HG02973 (cell line): ENCODE data around the gene C17orf114.

Source experiments
- ATAC-seq: cut with Tn5 transposase; IDR thresholded peaks from one replicate; pipeline ENCODE4 v1.9.1; 2021; ENCODE audit warnings: moderate library complexity; ENCODE audit not compliant: unreplicated experiment

C17orf114 gene

DNA sequence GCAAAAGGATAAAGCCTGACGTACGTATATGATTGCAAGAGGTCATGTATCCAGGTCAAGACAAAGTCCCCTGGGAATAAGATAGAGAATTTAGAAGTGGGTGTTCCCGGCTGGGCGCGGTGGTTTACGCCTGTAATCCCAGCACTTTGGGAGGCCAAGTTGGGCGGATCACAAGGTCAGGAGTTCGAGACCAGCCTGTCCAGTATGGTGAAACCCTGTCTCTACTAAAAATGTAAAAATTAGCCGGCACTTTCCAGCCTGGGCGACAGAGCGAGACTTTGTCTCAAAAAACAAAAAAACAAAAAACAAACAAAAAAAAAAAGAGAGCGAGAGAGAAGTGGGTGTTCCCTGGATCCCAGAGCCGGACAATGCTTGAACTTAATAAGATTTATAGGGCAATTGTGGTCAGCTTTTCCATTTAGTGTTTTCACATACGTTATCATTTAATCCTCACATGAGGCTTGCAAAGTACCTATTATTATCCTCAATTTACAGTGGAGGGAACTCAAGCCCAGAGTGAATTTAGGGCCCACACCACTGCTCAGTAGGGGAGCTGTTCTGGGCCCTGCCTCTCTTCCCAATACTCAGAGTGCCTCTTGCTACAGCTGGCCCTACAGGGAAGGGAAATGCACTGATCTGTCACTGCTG lies 13.8 kb downstream of the C17orf114 start:
- ATAC-seq = no peak

DNA sequence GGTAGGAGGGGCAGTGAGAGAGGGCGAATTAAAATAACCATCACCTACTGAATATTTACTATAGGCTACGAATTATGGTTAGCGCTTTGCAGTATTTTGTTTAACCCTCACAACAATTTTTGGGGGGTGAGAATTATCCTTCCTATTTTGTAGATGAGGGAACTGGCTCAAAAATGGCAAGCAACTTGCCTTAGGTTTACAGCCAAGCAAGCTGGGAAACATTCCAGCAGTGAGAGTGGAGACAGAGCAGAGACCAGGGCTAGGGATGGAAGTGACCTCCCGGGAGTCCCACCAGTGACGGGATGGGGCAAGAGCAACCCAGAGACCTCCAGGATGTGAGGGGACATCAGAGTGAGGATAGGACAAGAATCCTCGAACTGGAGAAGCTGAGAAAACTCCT lies 15.6 kb downstream of the C17orf114 start:
- ATAC-seq = no peak

DNA sequence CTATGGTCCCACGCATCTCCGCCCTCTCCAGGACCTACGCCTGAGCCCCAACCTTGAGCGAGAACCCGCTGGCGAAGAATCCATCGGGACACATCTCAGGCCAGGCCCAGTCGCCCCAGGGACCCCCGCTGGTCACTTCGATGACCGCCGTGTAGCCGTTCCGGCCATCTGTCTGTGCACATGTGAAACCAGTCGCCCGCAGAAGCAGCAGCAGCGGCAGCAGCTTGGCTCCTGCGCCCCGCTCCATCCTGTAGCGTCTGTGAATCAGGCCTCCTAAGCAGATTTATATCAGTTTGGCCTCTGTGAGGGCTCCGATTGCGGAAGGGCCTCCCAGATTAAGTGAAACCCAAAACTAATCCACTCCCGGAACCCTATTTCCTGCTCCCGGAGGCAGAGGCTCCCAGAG lies 16.0 kb downstream of the C17orf114 start, which contains the start of gene VMO1:
Gene VMO1 (minus strand): TSS at position 259 of the 406 bp plus-strand sequence. CDS start 12 bp downstream, at position 247.
- ATAC-seq = no peak

DNA sequence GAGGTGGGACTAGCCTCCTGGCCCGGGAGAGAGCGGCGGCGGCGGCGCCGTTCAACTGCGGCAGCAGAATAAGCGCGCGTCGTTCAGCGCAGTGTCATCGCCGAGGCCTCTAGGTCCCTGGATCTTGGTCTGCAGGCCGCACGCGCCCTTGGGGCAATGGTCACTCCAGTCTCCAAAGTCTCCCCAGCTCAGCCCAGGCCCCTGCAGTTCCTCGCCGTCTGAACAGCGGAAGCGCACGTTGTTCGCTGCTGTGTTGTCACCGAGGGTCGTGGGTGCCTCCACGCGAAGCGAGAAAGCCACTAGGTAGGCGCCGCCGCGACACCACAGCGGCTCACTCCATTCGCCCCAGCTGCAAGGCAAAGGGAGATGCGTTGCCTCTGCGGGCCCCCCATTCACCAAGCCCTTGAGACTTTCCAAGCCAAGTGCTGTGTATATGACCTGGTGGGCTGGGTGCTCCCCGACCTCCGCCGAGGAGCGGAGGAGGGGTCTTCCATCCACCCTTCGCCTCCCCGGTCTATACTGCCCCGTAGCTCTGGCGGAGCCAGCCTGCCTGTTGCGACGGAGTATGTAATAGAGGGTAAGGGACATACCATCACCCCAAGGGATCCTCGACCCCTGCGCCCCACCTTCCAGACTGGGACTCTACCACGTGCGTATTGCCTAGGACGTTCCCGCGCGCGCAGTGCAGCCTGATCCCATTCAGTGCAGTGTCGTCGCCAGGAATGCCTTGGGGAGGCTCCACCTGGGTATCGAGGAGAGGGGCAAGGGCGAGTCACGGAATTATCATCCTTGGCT lies 16.6 kb downstream of the C17orf114 start:
- no peak for ATAC-seq

DNA sequence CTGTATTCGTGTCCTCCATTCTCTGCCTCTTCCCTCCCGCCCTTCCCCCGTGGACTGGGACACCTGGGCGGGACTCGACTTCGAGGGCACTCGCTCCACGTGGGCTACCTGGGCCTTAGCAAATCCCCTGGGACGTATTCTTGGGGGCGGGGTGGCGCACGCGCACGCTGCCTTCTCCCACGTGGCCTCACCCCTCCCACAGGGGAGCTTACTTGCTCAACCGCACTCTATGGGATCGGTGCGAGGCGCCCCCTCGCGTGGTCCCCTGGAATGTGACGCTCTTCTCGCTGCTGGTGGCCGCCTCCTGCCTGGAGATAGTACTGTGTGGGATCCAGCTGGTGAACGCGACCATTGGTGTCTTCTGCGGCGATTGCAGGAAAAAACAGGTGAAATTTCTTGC lies 19.5 kb downstream of the C17orf114 start:
- ATAC-seq = no peak

DNA sequence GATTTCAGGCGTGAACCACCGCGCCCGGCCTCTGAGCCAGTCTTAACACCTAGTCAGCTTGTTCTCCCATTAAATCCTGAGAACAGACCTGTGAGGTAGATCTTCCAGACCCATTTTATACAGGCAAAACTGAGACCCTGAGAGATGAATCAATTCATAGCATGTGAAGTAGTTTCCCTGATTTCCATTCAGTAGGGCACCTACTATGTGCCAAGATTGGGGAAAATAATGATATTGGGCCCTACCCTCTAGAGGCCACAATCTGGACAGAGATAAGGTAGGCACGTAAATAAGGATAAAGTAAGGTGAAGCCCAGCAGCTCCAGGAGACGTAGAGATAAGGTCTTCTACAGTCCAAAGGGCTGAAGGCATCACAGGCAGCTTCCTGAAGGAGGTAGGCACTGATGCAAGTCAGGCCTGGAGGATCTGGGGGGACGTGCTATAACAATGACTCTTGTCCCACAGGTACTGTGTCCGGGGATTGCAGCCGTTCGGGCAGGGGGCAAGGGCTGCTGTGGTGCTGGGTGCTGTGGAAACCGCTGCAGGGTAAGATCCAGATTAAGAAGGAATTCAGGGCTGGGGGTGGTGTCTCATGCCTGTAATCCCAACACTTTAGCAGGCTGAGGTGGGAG lies 21.7 kb downstream of the C17orf114 start:
- no peak for ATAC-seq

DNA sequence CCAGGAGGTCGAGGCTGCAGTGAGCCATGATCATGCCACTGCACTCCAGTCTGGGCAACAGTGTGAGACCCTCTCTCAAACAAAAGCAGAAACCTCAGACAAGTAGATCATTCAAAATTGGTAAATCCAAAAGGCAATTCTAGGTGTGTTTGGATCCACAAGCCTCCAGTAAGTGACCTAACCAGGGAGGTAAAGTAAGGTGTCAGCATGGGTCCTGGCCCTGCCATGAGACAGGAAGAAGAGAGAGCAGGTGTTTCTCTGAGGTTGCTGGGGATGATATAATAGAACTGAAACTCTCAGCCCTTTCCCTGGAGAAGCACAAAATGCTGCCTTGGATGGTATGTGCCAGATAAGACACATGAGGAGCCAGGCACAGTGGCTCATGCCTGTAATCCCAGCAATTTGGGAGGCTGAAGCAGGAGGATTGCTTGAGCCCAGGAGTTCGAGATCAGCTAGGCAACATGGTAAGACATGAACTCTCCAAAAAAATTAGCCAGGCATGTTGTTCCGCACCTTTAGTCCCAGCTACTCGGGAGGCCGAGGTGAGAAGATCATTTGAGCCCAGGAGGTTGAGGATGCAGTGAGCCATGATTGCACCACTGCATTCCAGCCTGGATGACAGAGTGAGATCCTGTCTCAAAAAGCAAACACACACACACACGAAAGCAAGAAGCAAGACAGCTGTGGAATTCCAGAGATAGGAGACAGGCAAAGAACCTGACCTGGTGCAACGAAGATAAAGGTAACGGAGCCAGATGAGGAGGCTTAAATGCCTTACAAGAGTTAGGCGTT lies 24.0 kb downstream of the C17orf114 start:
- ATAC-seq = no peak

DNA sequence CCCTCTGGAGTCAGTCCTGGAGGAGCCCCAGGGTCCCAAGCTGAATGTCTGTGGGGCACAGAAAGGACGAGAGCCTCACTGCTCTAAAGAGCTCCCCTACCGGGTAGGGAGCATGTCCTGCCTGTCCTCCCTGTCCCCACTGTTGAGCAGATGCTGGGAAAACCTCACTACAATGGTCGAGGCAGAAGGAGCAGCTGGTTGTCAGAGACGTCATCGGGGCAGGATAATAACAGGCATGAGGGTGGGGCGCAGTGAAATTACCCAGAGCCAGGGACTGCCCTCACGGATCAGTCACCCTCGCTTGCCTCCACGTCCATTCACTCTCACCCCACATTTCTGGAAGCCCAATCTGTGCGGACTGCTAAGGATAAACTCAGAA lies 29.9 kb downstream of the C17orf114 start:
- ATAC-seq = no peak

DNA sequence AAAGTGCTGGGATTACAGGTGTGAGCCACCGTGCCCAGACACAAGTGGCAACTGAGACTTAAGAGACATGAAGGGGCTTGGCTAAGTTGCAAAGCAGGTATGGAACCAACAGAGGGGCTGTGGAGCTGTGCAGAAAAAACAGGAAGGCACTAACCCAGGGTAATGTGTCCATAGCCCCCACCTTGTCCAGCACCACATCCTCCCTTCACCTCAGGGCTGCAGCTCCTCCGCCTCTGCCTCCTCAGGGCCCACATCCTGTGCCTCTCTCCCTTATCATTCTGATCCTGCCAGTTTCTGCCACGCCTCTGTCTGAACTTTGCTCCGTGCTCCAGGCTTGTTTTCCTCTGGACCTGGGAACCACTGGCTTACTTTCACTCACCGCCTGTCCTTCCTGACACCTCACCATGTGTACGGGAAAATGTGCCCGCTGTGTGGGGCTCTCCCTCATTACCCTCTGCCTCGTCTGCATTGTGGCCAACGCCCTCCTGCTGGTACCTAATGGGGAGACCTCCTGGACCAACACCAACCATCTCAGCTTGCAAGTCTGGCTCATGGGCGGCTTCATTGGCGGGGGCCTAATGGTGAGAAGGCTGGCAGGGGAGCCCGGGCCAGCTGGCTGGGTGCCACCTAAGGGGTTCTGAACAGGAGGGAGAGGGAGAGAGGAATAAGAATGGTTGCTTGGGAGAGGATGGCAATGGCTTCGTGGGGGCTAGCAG lies 30.5 kb downstream of the C17orf114 start, which contains the start of gene TM4SF5:
Gene TM4SF5 (plus strand): TSS at position 368 of the 716 bp plus-strand sequence. CDS start 37 bp downstream, at position 405.
- no peak for ATAC-seq

DNA sequence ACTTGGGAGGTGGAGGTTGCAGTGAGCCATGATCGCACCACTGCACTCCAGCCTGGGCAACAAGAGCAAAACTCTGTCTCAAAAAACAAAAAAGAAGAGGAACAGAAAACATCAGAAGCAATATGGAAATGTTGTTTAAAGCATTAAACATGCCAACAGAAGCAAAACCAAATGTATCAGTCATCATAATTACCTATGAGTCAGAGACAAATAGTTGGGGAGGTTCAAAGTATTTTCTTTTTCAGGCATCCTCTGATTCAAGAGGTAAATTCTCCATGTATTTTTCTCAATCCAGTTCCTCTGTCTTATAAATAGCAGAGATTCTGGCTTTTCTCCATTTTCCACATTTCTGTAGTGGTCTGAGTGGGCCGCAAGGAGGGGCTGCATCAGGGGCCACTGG lies 32.5 kb downstream of the C17orf114 start:
- ATAC-seq = no peak

DNA sequence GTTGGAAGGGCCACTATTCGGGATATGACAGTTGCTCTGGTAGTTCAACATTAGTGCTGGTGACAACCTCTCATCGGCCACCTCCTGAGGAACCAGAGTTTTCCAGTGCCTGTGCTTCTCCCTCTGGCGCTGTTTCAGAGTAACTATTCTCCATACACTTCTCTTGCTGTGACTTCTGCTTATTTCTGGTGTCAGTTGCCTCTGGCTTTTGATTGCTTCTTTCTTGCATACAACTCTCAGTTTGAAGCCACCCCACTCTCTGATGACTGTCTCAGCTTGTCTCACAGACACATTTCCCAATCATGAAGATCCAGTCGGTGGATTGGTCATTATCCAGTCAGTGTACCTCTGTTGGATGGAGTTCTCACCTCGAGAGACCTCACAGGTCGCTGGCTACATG lies 33.8 kb downstream of the C17orf114 start:
- no peak for ATAC-seq

DNA sequence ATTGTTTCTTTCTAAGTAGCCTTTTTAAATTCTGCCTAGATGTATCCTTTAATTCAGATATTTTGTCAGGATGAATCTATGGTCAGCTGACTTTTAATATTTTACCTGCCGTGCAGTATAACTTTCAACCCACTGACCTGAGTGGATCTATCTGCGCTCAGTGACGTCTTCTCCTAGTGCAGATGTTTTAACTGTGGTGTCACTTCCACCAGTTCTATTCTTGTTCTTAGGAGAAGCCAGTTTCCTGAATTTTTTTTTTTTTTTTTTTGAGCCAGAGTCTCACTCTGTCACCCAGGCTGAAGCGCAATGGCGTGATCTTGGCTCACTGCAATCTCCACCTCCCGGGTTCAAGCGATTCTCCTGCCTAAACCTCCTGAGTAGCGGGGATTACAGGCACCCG lies 35.4 kb downstream of the C17orf114 start:
- no peak for ATAC-seq

DNA sequence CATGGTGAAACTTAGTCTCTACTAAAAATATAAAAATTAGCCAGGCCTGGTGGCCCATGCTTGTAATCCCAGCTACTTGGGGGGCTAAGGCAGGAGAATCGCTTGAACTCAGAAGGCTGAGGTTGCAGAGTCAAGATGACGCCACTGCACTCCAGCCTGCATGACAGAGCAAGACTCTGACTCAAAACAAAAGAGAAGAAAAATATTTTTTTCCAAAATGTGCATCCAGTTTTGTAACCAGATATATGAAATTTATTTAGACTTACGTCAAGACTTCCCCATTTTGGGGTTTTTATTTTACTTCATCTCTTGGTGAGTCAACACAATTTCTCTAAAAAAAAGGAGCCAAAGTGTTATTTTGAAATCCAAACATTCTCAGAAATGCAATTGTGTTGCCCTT lies 35.9 kb downstream of the C17orf114 start:
- no peak for ATAC-seq

DNA sequence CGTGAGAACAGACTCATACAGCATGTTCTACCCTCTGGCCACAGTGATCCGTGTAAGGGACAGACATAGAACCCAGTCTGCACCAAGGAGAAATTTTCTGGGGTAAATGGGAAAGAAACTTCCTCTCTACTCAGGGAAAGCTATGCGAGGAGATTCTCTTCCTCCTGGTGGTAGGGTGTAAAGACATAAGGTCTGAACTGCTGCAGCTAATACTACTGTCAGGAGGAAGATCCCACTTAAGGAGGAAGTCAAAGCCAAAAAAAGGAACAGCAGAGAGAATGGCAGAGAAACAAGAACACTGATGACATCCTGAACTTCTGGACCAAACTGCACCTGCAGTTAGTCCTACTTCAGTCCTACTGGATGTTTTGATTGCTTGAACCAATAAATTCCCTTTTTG lies 37.5 kb downstream of the C17orf114 start:
- no peak for ATAC-seq

DNA sequence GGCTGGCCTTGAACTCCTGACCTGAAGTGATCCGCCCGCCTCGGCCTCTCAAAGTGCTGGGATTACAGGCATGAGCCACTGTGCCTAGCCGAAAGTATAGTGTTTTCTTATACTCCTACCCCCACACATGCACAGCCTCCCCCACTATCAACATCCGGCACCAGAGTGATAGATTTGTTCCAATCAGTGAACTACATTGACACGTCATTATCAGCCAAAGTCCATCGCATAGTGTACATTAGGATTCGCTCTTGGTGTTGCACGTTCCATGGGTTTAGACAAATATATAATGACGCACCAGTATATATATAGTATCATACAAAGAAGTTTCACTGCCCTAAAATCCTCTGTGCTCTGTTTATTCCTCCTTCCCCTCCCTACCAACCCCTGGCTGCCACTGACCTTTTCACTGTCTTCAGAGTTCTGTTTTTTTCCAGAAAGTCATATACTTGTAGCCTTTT lies 42.3 kb downstream of the C17orf114 start:
- ATAC-seq = no peak

DNA sequence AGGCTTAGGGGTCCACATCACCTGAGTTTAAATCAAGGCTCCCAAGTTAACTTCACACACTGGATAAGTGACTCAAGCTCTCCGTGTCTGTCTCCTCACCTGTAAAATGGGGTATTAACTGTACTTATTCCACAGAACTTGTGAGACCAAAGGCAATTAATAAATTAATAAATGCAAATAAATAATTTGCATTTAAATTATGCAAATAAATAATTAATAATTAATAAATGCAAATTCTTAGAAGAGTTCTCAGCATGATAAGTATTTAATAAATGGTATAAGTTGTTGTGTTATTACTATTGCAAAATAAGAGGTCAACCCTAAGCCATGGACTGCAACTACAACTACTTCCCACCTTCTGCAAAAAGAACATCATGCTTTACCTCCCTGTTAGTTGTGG lies 48.7 kb downstream of the C17orf114 start:
- ATAC-seq = no peak

DNA sequence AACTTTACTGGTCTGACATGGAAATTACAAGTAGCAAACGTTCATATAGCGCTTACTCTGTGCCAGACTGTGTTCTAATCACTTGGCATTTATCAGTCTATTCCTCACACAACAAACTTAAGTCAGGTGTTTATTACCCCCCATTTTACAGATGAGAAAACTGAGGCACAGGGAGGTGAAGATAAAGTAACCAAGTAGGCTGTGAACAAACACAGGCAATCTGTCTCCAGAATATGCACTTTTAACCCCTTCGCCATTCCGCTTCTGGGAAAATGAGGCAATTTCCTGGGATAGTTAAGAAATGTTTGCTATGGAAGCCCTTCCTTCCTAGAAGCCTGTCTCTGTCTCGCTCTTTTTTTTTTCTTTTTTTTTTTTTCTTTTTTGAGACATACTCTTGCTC lies 50.2 kb downstream of the C17orf114 start:
- no peak for ATAC-seq
